GM18858 (cell line): Measurements from ENCODE around the gene WDR53.
"Not testable (repeated sequence)": the region's sequence is repeated elsewhere in the genome, so short reads cannot be mapped to it uniquely, and the experiment has no call there.

Experiments used
- ATAC-seq: cut with Tn5 transposase; IDR thresholded peaks from one replicate; pipeline ENCODE4 v1.9.1; 2021; ENCODE audit not compliant: unreplicated experiment

WDR53 gene

DNA sequence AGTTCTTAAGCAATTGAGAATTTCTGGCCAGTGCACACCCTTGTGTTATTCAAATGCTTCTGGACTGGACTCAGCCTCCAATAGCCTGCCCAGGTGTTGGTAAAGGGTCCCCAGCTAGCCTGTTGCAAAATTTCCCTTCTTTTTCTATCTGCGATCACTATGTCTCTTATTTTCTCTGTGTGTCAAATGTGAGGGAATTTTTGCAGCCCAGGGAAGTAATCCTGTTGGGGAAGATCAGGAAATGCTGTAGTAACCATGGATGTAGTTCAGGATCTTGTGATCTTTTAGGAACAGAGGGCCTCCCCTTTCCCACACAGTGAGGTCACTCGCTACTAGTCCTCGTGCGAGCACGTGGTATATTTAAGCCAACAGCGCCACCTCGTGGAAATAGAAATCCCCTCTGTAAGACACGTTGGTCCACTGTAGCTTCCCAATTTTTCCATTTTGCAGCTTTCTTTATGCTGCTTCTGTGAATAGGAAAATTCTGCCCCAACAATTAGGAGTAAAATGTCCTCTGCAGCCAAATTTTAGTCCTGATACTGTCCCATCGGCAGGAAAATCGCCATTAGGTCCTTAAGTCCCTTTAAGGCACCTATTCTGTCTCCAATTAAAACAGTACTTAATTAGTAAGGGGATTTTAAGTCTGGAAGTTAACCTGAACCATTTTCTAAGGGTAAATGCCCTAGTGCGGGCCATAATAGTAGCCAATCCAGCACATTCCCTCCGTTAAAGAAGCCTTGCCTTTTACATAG, 49.2 kb downstream of the WDR53 start:
- ATAC-seq = no peak

DNA sequence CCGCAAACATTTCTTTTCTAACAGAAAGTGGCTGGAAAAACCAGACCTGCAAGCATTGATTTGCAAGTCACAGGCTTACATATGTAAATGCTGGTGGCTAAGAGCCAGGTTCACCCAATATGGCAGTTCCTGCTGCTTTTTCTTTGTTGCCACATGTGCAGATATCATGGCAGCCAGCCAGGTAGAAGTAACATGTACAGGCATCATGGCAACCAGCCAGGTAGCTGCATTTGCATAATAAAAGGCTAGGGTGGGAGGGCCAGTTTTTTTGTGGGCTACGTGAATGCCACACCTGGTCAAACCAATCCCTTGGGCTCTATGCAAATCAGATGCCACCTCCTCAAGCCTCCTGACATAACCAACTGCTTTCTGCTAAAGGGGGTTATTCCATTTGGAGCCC, 50.4 kb downstream of the WDR53 start:
- no peak for ATAC-seq

DNA sequence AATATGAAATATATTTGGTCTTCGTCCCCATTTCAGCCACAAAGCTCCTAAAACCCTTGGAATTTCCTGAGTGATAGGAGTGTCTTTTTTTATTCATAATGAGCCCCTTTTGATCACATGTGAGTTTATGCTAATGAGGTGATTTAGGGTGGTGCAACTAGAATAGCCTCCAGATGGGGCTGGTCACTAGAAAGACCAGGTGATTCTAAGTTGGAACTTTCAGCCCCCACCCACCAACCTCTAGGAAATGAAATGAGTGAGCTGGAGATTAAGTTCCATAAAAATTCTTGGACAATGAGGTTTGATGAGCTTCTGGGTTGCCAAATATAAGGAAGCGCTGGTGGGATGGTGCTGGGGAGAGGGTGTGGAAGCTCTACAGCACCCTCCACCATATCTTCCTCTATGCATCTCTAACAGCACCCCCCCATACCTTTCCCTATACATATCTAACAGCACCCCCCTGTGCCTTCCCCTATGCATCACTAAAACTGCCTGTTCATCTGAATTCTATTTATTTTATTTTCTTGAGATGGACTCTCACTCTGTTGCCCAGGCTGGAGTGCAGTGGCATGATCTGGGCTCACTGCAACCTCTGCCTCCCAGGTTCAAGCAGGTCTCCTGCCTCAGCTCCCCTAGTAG, 51.1 kb downstream of the WDR53 start:
- no peak for ATAC-seq

DNA sequence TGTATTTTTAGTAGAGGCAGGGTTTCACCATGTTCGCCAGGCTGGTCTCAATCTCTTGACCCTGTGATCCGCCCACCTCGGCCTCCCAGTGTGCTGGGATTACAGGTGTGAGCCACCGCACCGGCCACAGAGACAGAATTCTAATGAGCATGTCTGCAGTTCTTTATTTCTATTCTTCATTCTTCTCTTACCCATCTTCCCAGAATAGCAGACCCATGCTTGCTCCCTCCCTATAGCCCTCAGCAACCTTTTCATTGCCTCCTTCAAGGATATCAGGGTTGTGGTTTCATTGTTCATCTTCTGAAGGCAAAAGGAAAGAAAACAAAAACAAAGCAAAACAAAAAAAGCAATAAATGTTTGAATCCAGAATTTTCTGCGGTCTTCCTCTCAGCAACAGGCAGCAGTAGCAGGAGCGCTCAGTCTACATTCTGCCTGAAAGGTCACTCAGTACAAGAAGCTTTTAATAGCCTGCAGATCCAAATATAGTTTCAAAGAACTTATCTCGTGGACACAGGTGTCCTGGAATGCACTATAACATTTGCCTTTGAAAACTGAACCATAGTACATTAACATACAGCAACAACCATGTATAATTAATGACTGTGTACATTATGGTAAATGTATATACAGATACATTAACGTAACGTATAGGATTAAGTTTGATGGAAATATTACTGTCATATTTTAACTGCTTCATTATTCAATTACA, 53.3 kb downstream of the WDR53 start, which contains the start of gene SMCO1:
Gene SMCO1 (minus strand): TSS at position 434 of the 709 bp plus-strand sequence. CDS start 137 bp downstream, at position 297.
- ATAC-seq = no peak

DNA sequence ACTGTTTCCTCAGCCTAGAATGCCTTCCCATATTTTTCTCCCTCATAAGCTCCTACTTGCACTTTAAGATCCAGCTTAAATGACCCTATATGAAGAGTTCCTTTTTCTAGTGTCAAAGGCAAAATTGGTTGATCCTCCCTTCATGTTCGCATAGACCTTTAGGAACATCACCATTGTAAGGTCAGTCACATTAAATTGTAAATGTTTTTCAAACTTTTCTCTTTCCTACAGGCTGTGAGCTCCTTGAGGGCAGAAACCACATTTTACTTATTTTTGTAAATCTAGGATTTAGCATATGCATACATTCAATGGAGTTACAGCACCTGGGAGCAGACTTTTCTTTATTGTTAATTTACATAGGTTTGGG, 54.0 kb downstream of the WDR53 start:
- ATAC-seq = no peak

DNA sequence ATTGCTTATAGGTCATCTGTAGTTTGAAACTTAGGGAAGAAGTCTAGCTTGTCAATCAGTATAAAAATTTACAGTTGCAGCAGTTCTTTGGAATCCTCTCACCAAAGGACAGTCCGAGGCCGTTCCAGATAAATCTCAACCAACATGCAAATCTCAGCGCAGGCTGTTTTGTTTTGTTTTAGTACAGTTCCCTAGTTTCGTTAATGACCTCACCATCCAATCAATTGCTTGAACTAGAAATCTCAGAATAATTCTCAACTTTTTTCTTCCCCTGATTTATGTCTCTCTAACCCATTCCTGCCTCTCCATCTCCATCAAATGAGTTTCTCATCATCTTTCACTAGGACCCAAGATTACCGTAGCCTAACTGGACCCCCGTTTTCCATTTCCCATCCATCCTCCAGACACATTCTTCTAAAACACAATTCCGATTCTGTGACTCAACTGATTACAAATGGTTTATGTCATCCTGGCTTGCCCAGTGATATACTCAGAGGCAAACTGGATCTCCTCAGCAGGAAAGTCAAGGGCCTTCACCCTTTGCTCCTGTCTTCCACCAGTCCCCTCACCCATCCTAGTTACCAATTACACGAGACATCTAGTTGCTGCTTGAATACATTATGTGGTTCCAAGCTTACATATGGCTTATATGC, 54.5 kb downstream of the WDR53 start:
- no peak for ATAC-seq

DNA sequence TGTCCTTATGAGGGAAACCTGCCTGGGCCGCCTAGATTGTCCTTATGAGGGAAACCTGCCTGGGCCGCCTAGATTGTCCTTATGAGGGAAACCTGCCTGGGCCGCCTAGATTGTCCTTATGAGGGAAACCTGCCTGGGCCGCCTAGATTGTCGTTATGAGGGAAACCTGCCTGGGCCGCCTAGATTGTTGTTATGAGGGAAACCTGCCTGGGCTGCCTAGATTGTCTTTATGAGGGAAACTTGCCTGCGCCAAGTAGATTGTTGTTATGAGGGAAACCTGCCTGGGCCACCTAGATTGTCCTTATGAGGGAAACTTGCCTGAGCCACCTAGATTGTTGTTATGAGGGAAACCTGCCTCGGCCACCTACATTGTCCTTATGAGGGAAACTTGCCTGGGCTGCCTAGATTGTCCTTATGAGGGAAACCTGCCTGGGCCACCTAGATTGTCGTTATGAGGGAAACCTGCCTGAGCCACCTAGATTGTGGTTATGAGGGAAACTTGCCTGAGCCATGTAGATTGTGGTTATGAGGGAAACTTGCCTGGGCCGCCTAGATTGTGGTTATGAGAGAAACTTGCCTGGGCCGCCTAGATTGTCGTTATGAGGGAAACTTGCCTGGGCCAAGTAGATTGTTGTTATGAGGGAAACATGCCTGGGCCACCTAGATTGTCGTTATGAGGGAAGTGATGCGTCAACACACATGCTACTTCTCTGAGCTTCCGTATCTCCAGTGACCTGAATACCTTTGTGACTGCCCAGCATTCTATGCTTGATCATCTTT, 56.5 kb downstream of the WDR53 start:
- ATAC-seq = not testable (repeated sequence)

DNA sequence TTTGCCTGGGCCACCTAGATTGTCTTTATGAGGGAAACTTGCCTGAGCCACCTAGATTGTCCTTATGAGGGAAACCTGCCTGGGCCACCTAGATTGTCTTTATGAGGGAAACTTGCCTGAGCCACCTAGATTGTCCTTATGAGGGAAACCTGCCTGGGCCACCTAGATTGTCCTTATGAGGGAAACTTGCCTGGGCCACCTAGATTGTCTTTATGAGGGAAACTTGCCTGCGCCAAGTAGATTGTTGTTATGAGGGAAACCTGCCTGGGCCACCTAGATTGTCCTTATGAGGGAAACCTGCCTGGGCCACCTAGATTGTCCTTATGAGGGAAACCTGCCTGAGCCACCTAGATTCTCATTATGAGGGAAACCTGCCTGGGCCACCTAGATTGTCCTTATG, 57.2 kb downstream of the WDR53 start:
- ATAC-seq = not testable (repeated sequence)

DNA sequence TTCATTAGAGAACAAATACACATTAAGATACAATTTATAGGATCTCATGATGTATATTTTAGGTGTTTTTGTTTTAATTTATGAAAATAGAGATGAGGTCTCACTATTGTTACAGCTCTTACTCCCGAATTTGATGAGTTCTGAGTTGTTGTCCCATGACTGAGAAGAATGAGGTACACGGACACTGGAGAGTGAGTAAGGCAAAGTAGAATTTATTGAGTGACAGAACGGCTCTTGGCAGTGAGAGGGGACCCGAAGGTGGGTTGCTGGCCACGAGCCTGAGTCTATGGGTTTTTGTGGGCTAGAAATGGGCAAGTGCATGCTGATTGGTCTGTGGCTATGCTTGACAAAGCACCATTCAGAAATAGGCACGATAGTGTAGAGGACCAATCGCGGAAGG, 61.7 kb downstream of the WDR53 start:
- no peak for ATAC-seq

DNA sequence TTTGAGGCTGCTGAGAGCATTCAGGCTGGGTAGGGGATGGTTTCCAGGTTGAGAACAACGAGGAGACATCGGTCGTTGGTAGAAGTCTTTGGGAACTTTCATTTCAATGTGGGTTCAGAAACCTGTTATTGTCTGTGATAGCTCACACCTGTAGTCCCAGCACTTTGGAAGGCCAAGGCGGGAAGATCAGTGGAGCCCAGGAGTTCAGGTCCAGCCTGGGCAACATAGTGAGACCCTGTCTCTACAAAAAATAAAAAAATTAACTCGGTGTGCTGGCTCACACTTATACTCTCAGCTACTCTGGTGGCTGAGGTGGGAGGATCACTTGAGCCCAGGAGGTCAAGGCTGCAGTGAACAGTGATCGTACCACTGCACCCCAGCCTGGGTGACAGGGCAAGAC, 63.8 kb downstream of the WDR53 start:
- no peak for ATAC-seq
